HG03575 (cell line): ENCODE measurements around the gene RGL2.
A peak's percentile ranks its signal among the peaks of the same experiment; 100 is the strongest.
"Not testable (repeated sequence)": the region's sequence is repeated elsewhere in the genome, so short reads cannot be mapped to it uniquely, and the experiment has no call there.

Source experiments
- ATAC-seq: cut with Tn5 transposase; IDR thresholded peaks from one replicate; pipeline ENCODE4 v1.9.1; 2021; ENCODE audit not compliant: unreplicated experiment, insufficient number of reproducible peaks, low FRiP score; ENCODE audit errors: extremely low read depth

Gene RGL2

GRCh38 chr6:33297956-33298772 is 578 bp downstream of the RGL2 start:
- no peak for ATAC-seq

DNA sequence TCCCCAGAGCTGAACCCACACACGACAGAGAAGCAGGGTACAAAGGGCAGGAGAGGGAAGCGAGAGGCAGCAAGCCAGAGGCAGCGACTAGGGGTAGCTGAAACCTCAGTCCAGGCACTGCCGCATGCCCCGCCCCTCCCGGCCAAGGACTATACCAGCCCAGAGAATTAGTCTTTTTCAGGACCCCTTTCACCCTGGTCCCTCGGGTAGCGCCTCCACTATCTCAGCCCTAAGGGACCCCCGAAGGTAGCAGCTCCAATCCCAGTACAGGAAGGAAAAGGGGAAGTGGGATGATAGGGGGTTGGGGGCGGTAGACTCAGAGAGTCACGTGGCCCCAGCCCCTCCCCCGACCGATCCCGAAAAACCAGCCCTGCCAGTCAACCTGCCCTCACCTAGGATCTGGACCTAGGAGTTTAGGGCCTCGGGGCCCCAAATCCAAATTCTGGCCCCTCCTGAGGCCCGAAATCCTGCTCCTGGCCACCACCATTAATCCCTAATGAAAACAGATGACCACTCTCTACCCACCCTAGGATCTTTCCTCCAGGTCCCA is 1.3 kb downstream of the RGL2 start:
- ATAC-seq = no peak

GRCh38 chr6:33296797-33297405 is 1.8 kb downstream of the RGL2 start:
- ATAC-seq = no peak

DNA sequence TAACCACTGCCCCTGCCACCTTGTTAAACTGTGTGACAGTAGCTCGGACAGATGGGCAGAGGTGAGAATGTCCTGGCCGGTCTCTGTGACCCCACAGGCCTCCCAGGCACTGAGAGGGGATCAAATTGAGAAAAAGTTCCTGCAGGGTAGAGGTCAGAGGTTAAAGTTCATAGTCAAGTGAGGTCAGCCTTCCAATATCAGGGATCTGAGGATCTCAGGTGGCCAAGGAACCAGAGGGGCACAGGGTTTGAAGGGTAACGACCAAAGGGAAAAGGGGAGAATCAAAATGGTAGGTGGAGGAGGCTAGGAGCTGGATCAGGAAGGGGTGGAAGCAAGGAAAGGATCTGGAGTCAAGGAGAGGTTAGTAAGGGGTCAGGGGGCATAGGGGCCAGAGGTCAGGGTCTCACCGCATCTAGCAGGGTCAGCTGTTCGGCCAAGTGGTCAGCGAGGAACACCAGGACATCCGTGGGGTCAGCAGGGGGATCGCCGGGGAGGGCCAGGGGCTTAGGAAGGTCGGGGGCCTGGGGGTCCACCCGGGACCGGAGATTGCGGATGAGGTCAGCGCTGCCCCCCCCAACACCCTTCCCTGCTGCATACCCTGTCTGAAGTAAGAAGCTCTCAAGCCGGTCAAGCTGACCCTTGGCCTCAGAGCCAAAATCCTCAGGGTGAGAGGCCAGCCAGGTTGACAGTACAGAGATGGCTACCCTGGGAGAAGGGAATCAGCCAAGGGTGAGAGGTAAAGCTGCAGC is 2.9 kb downstream of the RGL2 start:
- ATAC-seq = no peak

GRCh38 chr6:33294086-33294823 is 4.5 kb downstream of the RGL2 start:
- ATAC-seq = no peak

DNA sequence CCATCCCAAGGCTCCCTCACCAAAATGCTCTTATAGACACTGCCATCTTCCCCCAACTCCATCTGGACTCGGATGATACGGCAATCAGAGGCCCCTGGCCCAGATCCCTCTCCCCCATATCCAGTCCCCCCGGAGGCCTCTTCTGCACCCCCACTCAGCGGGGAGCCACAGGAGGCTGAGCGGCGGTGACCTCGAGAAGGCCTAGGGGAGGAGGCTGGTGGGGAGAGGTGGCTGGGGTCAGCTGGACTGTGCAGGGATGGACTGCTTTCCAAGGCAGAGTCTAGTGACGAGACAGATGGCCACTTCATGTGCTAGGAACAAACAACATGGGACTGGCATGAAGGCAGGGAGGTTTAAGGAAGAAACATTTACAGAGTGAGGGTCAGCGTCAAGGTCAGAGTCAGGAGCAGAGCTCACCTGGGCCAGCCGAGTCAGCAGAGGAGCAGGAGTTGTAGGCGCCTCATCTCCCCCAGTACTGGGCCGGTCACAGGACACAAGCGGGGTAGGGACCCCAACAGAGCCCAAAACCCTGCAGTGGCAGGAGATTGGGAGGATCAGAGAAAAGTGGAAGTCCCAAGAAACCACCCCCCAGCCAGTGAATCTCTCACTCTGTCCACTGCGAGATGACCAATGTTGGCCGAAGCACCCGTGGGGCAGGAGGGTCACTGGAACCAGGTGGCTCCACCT is 5.6 kb downstream of the RGL2 start:
- ATAC-seq = no peak

GRCh38 chr6:33290459-33290858 is 8.3 kb downstream of the RGL2 start:
- no peak for ATAC-seq

DNA sequence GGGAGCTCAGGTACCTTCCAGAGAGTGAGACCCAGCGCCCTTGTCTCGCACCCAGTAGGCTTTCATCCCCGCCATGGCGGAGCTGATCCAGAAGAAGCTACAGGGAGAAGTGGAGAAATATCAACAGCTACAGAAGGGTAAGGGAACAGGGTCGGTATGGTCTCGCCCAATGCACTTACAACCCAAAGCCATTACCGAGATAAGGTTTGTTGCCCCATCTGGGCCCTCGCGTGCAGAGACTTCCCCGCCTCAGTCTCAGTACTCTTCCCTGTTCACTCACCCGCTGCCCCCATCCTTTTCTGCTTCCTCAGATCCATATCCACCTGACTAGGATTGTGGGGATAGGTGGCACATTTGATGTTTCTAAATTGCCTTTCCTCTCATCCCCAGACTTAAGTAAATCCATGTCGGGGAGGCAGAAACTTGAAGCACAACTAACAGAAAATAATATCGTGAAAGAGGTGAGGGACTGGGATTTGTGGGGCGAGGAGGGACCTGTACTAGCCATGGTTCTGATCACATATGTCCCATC is 8.9 kb downstream of the RGL2 start:
- ATAC-seq = no peak

DNA sequence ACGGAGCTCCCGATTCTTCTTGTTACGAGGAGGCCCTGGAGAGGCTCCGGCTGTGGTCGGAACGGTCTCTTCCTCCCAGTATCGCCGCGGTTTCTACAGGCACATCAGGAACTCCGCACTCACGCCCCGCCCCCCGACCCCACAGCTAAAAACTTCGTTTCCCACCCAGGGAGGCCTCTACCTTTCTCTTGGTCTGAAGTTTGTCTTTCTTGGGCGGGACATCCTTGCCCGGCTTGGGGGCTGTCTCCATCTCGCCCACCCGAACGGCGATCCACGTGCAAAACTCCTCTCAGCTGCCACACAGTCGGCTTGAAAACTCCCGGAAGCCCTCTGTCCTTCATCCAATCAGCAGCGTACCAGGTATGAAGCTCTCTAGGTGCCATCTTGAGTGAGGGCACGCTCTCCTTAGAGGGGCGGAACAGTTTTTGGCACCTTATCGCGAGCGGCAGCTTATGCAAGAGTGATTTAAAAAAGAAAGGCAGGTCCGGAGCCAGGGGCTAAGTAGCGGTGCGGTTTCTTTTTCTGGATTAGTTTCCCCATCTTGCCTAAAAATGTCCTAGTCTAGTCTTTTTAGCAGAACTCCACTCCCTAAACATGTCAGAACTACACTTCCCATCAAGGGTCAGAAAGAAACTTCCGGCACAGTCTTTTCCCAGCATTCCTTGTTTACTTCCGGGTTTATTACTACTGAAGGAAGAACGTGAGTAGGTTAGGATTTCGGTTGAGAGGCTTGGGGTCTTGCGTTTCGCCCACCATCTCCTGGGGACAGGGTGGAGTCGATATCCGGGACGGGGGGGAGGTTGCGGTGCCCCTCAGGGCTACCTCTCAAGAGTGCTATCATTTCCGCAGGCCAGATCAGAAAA is 9.6 kb downstream of the RGL2 start, which contains the start of the genes PFDN6 and WDR46:
TSS of gene PFDN6 (plus strand) at position 681 of the 863 bp plus-strand sequence. CDS start 256 bp downstream, outside the sequence.
TSS of gene WDR46 (minus strand) at position 319 of the 863 bp plus-strand sequence. CDS start at position 250, 69 bp downstream.
- peak; percentile 57 for ATAC-seq

- no peak for ATAC-seq
Observed at GRCh38 chr6:33288141-33288920, 10.4 kb downstream of the RGL2 start.

DNA sequence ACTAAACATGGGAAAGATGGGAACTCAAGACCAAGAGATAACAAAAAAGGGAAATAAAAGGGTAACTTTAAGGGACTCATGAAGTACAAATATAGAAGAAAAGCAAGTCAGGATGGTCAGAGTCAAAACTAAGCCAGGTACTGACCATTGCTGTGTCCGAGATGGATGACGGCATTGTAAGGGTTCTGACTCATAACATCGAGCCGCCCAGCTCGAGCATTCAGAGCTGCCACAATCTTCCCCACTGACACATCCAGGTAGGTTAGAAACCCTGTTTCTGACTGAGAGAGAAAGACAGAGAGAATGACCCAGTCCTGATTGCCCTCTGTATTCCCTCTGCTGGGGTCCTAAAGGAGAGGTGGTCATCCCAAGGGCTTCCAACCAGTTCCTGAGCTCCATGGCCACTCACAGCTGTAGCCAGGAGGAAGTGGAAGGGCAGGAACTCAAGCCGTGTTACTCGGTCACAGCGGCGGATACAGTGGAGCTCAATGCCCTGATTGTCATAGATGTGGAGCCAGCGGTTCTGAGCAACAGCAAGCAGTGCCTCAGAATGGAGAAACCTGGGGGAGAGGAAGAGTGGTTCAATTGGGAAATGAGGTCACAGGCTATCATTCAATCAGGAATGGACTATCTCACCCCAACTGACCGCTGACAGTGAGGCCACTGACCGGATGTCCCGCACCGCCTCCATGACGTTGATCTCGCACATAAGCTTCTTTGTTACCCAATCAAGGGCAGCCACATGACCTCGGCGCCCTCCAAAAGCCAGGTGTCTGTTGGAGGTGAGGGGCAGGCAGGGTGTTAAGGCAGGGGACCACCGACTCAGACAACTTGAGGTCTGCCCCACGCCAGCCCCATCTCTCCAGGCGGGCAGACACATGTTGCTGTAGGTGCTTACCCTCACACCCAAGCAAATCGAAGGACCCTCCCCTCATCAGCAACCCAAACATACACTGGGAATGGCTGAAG is 11.5 kb downstream of the RGL2 start:
- no peak for ATAC-seq

GRCh38 chr6:33285214-33285613 is 13.5 kb downstream of the RGL2 start:
- ATAC-seq = not testable (repeated sequence)

DNA sequence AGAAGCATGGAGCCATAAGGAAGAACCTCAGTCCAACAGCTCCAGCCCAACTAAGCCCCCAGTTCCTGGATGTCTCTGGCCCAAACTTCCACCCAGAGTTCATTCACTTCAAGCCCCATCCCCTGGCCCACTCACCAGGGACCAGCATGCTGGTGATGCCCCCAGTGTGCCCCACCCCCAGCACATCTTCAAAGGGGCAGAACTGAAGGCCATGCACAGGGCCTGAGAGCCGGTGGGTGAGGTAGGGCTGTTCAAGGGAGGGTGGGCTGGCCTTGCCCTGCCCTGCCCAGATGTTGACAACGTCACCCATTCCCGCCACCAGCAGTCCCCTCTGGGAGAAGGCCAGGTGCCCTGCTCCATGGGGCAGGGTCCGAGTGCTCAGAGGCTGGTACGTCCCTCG is 18.2 kb downstream of the RGL2 start:
- no peak for ATAC-seq

- no peak for ATAC-seq
Observed at GRCh38 chr6:33279971-33280511, 18.7 kb downstream of the RGL2 start.

DNA sequence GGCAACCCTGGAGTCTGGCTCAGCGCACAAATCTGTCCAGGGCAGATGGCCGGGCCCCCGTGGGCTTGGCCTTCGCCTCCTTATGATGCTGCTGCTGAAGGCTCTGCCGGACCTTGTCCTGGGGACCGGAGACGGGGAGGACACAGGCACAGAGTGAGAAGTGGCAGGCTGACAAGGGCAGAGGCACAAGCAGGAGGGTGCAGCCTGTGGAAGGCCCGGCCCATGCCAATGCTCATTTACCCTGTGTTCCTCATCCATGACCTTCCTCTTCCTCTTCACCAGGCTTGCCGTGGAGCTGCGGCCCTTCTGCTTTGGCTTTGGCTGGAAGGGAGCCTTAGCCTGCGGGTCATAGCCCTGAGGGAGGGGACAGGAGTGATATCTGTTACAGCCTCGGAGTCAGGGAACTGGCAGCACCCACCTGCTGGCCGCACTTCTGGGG is 19.5 kb downstream of the RGL2 start:
- no peak for ATAC-seq
